Tongue (tissue), 2 donors: Measurements from ENCODE around the gene GSDME. TPM values are rescaled to one million over a fixed set of nuclear protein-coding genes. Genes with fewer than 3 reads are reported as not detected.

ENCODE experiments used
- DNase-seq: peaks from one replicate; pipeline ENCODE4 v3.0.0-alpha.2; 2015
- total RNA-seq: library from RNA; depleted of rRNA; stranded (reverse); fragments of >200 nt; gene quantifications from one replicate; pipeline ENCODE4 v1.2.3, GENCODE V29; 2014

GSDME gene
- total RNA-seq, 1 donor from 2014 or later: 12.9 TPM

DNA sequence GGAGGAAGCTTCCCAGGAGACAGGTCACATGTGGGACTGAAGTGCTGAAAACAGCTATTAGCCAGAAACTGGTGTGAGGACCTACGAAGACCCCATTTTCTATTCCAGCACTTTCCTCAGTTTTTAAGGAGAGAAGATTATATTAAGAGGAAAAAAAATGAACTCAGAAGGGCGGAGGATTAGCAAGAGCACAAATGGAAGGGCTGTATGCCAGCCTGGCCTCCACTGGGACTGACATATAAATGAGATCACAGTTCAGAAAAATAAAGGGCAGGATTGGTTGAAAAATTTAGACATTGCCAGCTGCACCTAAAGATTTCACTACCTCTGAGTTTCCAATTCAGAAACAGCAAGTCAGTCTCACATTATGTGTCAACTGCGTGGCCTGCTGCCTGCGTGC lies 53.0 kb downstream of the GSDME start:
- DNase-seq: peak; percentile 76

DNA sequence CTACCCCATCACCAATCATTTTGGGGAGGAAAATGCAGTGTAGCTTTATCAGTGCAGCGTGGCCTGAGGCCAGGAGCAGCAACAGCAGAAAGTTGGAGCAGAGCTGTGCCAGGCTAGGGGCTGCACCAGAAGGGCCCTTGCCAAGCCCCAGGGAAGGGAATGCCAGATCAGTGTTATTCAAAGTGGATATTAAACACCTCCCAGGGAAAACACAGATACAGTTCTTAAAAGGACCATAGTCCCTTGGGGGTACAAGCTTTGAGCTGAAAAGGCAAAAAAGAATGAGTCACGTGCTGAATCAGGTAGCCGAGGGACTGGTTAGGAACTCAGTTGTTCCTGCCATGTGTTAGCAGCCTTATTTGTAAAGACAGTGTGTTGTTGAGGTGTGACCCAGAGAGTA lies 54.0 kb downstream of the GSDME start:
- DNase-seq: no peak

DNA sequence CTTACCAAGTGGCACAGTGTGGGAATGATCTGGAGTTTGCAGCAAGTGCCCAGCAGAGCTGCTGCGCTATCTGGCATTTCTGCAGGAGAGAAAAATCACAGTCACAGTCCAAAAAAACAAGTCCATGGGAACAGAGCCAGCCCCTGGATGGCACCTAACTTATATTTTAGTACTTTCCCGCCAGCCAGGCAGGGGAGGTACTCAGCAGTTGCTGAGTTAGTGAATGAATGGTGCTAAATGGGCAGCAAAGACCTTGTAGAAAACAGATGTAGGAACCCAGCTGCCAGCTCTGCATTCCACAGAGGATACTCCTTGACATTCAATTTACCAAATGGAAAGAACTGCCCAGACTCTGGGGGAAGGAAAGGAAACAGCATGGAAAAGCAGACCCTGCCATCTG lies 54.5 kb downstream of the GSDME start:
- DNase-seq: peak; percentile 93

- peak; percentile 96 for DNase-seq
Measured at GRCh38 chr7:24701261-24702235, 55.7 kb downstream of the GSDME start.

DNA sequence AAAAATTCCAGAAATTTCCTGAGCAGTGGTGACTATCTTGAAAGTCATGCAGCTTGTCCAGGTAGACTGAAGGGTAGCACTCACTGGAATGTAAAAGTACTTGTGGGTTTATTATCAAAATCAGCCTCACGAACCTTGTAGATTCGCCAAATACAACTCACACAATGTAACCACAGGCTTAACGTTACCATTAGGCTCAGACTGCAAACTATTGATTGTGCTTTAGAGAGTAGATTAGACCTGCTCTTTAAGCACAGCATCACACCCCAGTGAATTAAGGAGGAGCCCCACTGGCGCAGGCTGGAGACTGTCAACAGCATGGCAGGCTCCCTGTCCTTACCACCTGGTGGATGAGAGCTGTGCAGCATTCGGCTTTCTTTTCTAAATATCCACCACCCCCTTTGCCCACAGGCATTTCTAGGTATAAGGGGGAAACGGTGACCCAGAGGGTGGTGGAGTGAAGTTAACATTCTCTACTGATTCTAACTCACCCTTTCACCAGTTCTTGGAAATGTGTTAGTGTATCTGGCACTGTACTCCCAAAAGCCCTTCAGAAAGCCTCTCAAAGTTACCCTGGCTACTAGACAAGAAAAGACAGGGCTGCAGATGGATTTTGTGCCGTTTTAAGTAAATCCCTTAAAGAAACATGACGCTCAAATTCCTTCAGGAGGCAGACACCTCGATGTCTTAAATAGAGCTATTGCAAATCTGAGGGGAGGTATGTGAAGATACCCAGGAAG lies 56.6 kb downstream of the GSDME start:
- peak; percentile 63 for DNase-seq

DNA sequence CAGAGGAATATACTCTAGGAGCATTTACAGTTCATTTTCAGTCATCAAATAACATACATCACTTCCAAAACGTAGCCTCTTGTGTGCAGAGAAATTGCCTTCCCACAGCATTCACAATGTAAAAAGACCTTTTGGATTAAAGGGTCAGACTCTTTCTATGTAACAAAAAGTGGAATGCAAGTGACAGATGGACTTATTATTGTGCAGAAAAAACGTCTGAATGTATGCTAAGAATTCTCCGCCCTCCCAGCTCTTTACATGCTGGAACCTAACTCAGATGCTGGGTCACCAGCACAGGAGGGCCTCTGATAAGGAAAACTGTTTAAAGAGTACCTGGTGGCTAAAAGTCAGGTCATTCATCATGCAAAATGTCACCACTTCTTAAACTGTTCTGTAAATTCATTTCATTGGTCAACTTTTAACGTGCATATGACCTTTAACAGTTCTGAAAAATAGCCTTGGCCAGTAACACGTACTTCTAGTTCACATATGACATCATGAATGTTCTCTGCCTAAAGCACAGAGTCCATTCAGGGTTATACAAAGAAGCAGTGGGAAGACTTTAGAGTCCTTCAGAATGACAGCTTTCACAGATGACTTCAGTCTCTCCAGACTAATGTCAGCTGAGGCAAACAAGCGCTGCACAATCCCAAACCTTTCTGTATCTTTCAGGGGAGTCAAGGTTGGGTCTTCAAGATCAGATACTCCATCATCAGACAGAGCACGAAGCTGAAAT lies 58.6 kb downstream of the GSDME start:
- no peak for DNase-seq

DNA sequence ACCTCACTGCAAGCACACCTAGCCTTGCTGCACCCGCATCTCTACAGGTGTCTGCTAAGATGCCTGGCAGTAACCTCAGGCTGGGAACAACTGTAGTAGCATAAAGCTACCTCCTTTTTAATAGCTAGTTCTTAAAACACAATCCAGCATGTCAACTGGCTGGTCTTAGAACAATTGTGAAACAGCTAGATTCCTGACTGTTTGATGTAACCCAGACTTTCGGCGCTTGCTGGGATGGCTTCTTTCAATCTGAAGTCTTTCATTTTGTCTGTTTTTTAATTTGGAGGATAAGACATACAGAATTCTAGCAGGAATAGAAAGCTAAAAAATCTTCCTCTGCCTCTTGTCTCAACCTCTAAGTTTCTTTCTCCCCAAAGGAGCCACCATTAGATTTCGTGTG lies 59.8 kb downstream of the GSDME start:
- DNase-seq: no peak

DNA sequence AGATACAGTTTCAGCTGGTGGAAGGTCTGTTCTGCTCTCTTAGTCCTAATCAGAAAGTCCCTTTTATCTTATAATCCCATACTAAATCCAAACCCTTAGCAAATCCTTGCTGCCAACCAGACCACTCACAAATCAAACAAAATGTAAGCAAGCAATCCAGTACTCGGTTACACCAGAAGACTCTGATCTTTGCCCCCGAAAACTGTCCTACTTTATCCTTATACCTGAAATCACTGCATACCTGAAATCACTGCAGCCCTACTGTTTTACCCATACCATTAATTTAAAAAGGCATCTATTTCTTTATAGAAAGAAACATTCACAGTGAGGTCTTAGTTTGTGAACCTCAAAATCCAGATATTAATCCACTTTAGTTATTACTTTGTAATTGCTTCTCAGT lies 64.7 kb downstream of the GSDME start:
- DNase-seq: no peak

DNA sequence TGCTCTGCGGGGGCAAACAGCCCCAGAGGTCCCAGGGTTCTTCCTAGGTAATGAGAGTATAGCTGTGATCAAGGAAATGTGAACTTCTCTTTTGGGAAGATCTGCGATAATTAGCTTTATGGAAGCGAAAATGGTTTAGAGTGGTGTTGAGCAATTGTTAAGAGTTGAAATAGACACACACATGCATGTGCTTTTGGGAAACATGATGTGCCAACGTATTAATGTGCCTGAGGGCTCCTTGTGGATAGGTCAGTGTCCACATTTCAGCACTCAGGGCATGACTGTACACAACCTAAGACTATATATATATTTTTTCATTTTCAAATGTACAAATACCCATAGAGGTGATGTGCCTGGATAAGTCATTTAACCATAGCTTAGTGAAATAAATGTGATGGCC lies 67.0 kb downstream of the GSDME start:
- no peak for DNase-seq

DNA sequence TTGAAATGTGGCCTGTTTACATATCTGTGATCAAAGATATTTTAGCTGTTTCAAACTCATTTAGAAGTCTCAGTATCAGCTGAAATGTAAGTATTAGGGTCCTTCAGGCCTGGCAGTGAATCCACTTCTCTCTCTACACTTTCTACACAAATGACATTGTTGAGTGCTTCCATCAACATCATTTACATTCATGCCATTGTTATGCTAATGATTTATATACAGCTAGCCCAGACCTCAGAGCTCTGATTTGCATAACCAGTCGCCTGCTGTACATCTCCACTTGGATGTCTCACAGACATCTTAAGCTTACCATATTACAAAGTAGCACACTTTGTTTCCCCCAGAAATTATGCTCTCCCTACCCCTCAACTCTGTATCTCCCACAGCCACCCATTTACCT lies 71.6 kb downstream of the GSDME start:
- no peak for DNase-seq

DNA sequence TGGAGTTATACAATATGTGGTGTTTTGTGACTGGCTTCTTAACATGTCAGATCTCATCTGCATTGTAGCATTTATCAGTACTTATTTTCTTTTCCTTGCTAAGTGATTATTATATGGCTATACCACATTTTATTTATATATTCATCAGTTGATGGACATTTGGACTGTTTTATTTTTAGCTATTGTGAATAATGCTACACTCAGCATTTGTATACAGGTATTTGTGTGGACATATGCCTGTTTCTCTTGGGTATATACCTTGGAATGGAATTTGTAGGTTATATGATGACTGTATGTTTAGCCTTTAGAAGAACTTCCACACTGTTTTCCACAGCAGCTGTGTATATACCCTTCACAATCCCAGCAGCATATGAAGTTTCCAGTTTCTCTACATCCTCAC lies 86.5 kb downstream of the GSDME start:
- DNase-seq: no peak

GRCh38 chr7:24669971-24670591 lies 87.2 kb downstream of the GSDME start:
- DNase-seq: no peak

DNA sequence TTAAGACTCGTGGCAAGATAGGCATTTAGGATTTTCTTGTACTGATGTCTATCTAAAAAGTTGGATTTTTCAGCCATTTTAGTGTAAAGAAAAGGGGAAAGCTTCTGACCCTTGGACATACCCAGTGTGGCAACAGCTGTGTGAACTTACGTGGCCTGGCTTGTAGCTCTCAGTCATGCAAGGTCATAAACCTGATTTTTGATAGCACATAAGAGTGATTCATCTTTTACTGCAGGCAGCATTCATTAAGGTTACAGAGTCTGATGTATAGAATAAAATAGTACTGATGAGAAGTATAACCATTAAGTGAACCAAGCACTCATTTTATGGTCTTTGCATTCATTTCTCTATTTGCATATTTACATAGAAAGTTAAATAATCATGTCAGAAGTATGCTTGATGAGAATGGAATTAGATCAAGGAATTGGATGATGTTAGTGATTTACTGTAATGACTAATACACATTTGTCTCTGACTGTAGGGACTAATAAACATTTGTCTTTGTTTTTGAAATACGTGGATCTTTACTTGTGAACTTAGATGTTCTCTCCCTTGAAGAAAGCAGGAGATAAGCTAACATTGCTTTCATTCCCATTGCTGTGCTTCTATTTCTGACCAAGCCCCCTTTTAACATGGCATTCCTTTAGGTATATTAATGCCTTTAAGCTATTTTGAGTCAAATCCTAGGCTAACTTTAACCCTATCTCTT lies 88.2 kb downstream of the GSDME start:
- DNase-seq: no peak

GRCh38 chr7:24665564-24666294 lies 91.5 kb downstream of the GSDME start:
- peak; percentile 83 for DNase-seq

DNA sequence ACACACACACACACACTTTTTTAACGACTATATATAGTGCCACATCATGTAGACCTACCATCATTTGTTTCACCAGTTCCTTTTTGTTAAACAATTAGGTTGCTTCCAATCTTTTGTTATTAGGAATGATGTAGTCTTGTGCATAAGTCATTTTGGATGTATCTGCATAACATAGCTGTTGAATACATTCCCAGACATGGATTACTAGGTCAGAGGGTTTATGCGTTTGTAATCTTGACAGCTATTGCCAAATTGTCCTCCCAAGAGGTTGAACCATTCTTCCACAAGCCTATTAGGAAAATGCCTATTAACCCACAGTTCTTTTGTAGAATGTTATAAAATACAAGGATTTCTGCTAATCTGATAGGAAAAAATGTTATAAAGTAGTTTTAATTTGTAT lies 96.7 kb downstream of the GSDME start:
- peak; percentile 27 for DNase-seq

GRCh38 chr7:24659505-24659904 lies 97.8 kb downstream of the GSDME start:
- DNase-seq: no peak

DNA sequence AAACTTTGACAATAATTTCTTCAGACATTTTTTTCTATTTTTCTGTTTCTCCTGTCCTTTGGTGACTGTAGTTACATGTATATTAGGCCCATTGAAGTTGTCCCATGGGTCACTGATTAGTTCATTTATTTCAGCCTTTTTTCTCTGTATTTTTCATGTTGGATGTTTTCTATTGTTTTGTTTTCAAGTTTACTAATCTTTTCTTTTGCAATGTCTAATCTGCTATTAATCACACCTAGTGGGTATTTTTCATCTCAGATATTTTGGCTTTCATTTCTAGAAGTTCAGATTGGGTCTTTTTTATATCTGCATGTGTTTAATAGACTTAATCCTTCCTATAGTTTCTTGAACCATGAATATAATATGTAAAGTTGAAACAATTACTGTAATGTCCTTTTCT lies 99.3 kb downstream of the GSDME start:
- DNase-seq: no peak

- peak; percentile 34 for DNase-seq
Measured at GRCh38 chr7:24656608-24657007, 100.7 kb downstream of the GSDME start.

GRCh38 chr7:24654305-24654704 lies 103.0 kb downstream of the GSDME start:
- DNase-seq: no peak

GRCh38 chr7:24653316-24654085 lies 103.8 kb downstream of the GSDME start:
- DNase-seq: peak; percentile 8
